Esophagus muscularis mucosa (tissue), 4 donors: Measurements from ENCODE around the gene PNCK. TPM values are rescaled to one million over a fixed set of nuclear protein-coding genes. Genes with fewer than 3 reads are reported as not detected.

Experiments
- DNase-seq: peaks from one replicate; pipeline ENCODE4 v3.0.0-alpha.2; 2017; ENCODE audit errors: extremely low spot score
- H3K27ac ChIP-seq, 4 donors: fragments of 200-600 bp; sonication (generic); replicated peaks in 1 of 4; 1 replicate in 3 of 4; 2 replicates in 1 of 4; pipeline ENCODE4 v1.5.1; 2016 to 2019; ENCODE audit warnings: mild to moderate bottlenecking in 1 of 4
- H3K27me3 ChIP-seq, 4 donors: fragments of 200-600 bp; sonication (generic); one replicate each; pipeline versions ENCODE4 v1.5.1 to v1.6.0; 2016 to 2019
- H3K36me3 ChIP-seq, 4 donors: fragments of 200-600 bp; sonication (generic); one replicate each; pipeline ENCODE4 v1.5.1; 2016 to 2019
- H3K4me1 ChIP-seq, 4 donors: fragments of 200-600 bp; sonication (generic); one replicate each; pipeline ENCODE4 v1.5.1; 2016 to 2019
- H3K4me3 ChIP-seq, 4 donors: fragments of 200-600 bp; sonication (generic); 1 replicate in 2 of 4; 2 replicates in 2 of 4; pipeline ENCODE4 v1.5.1; 2016 to 2019; ENCODE audit warnings: mild to moderate bottlenecking in 4 of 4, moderate library complexity in 1 of 4
- H3K9me3 ChIP-seq, 4 donors: fragments of 200-600 bp; sonication (generic); 1 replicate in 3 of 4; 2 replicates in 1 of 4; pipeline ENCODE4 v1.5.1; 2016 to 2019
- CTCF ChIP-seq, 3 experiments: fragments of 200-600 bp in 2 of 3; fragments of 450-650 bp in 1 of 3; sonication (generic) in 2 of 3; IDR thresholded peaks; one replicate each; pipeline ENCODE4 v1.5.1; 2017 to 2019; ENCODE audit warnings: antibody characterized with exemption in 3 of 3, mild to moderate bottlenecking in 2 of 3, moderate library complexity in 1 of 3
- EP300 ChIP-seq: sonication (generic); formaldehyde crosslinking; IDR thresholded peaks from one replicate; pipeline ENCODE4 v1.6.1; 2017; ENCODE audit warnings: antibody characterized with exemption
- POLR2A ChIP-seq: fragments of 450-650 bp; IDR thresholded peaks from one replicate; pipeline ENCODE4 v1.6.1; 2017; ENCODE audit warnings: antibody characterized with exemption, moderate library complexity, mild to moderate bottlenecking, low read depth
- POLR2AphosphoS5 ChIP-seq, 2 donors: sonication (generic); formaldehyde crosslinking; IDR thresholded peaks; one replicate each; pipeline ENCODE4 v1.6.1; 2017; ENCODE audit warnings: antibody characterized with exemption in 2 of 2
- WGBS: methylation state at CpG from one replicate; pipeline ENCODE4 v1.1.5; 2018; 5-methylcytosine and 5-hydroxymethylcytosine counted together
- intact Hi-C: fragments of 100-400 bp; cut with DNase I; formaldehyde crosslinking; loops from one replicate; pipeline ENCODE4 v1.15.1; 2023
- total RNA-seq, 4 donors: library from RNA; depleted of rRNA; stranded (reverse); fragments of >200 nt; gene quantifications; one replicate each; pipeline versions ENCODE4 v1.1.0 to v1.2.1, GENCODE V29; 2016

Gene PNCK
- total RNA-seq, 4 donors from 2014 or later: 20.5 to 67.8 (median 26.0) TPM

DNA sequence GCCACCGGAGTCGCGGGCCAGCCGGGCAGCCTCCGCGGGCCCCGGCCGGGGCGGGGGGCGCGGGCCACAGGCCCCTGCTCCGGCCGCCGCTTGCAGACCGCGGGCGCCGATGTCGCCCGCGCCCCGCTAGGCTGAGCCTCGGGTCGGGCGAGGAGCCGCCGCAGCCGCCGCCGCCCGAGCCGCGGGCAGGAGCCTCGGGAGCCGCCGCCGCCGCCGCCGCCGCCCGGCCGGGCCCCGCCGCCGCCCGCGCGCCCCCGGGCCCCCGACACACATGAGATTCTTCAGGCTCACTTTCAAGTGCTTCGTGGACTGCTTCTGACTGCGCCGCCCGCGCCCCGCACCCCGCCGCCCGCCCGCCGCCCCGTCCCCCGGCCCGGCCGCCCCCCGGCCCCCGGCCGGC lies 14.5 kb upstream of the PNCK start:
- TF ChIP-seq CTCF (IDR thresholded peaks at IDR 0.05) (no peak), EP300 (no peak), POLR2A (no peak), POLR2AphosphoS5 (IDR thresholded peaks at IDR 0.05) (no peak)
- peak overlapping the region in 2 of 4 donors; percentile 81 to 85 for H3K27ac ChIP-seq
- no CpG with 5 or more reads among the region's 69 CpGs for WGBS
- no peaks in the 10 kb centered on the region for H3K27me3 ChIP-seq
- DNase-seq: no peak
- peaks cover 3 to 35% (median 30%) of the 10 kb centered on the region in 4 donors for H3K4me1 ChIP-seq
- H3K4me3 ChIP-seq: peak overlapping the region in 3 of 4 donors; percentile 45 to 68 (median 61)
- peaks cover 0 to 8% (median 0%) of the 10 kb centered on the region in 4 donors for H3K9me3 ChIP-seq
- intact Hi-C loops: no loop called here
- H3K36me3 ChIP-seq: peaks cover 0 to 6% (median 1%) of the 10 kb centered on the region in 4 donors

GRCh38 chrX:153687121-153688039 lies 13.8 kb upstream of the PNCK start, which contains the start of gene SLC6A8:
Gene SLC6A8 (plus strand): TSS chrX:153687926. CDS start chrX:153688575, 649 bp downstream.
- no peaks in the 10 kb centered on the region for H3K27me3 ChIP-seq
- WGBS: 27% methylated on average over 28 of the region's 66 CpGs
- TF ChIP-seq POLR2A (no peak), CTCF (IDR thresholded peaks at IDR 0.05) (peak; percentile 22 to 43 (median 33)), EP300 (no peak), POLR2AphosphoS5 (IDR thresholded peaks at IDR 0.05) (peak in 1 of 2 donors; percentile 82)
- peaks cover 0 to 8% (median 0%) of the 10 kb centered on the region in 4 donors for H3K9me3 ChIP-seq
- peak within 1 kb of the TSS; percentile 83 to 86 (median 86) for H3K27ac ChIP-seq
- no peaks in the 10 kb centered on the region for H3K36me3 ChIP-seq
- DNase-seq: no peak
- peak within 1 kb of the TSS; percentile 53 to 68 (median 62) for H3K4me3 ChIP-seq
- intact Hi-C loops: no loop called here
- H3K4me1 ChIP-seq: peaks cover 3 to 35% (median 30%) of the 10 kb centered on the region in 4 donors

GRCh38 chrX:153686711-153687110 lies 13.1 kb upstream of the PNCK start:
- DNase-seq: no peak
- Histone ChIP-seq H3K4me1 (peaks cover 3 to 35% (median 29%) of the 10 kb centered on the region in 4 donors), H3K27ac (peak overlapping the region; percentile 72 to 81 (median 78)), H3K27me3 (no peaks in the 10 kb centered on the region), H3K9me3 (peaks cover 0 to 8% (median 0%) of the 10 kb centered on the region in 4 donors), H3K36me3 (no peaks in the 10 kb centered on the region), H3K4me3 (no peak overlapping the region)
- WGBS: 52% methylated on average over 8 of the region's 9 CpGs
- TF ChIP-seq POLR2AphosphoS5 (IDR thresholded peaks at IDR 0.05) (no peak), CTCF (IDR thresholded peaks at IDR 0.05) (no peak), EP300 (no peak), POLR2A (no peak)
- intact Hi-C loops: no loop called here

DNA sequence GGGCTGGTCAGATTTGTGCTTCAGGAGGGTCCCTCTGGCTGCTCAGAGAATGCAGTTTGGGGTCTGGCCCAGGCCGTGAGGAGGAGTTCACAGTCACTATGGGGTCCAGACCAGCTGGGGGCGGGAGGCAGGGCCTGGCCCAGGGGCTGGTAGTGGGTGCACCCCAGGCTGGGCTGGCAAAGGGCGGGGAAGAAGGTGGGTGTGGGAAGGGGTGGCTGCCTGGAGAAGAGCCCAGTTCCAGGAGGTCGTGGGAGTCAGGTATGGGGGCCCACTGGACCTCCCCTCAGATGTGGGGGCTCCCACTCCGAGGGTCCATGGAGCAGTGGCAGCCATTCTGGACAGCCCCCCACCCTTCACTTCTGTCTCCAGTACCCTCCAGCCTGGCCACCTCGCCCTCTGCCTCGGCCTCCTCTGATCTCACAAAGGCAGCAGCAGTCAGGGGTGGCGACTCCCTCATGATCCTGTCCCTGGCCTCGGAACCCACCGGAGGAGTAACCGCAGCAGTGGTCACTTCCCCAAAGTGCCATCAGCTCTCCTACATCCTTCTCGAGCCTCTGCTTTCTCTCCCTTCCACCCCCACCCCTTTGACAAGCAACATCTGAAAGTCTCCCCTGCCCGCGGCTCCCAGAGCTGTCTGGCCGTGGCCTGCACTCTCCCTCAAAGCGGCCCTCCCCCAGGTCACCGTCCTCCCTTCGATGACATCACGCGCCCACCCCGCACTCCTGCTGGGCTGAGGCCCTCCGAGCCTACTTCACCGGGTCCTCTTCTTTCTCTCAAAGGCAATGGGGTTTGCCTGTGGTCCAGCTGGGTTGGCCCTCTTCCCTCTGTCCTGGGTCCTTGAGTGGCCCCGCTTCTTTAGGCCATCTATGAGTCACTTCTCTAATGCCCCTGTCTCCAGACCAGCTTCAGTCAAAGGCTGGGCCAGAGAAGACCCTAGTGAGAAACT lies 12.4 kb upstream of the PNCK start:
- TF ChIP-seq POLR2A (no peak), POLR2AphosphoS5 (IDR thresholded peaks at IDR 0.05) (no peak), CTCF (IDR thresholded peaks at IDR 0.05) (no peak), EP300 (no peak)
- DNase-seq: no peak
- no peaks in the 10 kb centered on the region for H3K27me3 ChIP-seq
- peak overlapping the region in 1 of 4 donors; percentile 80 for H3K27ac ChIP-seq
- no peak overlapping the region for H3K4me3 ChIP-seq
- no peaks in the 10 kb centered on the region for H3K36me3 ChIP-seq
- H3K4me1 ChIP-seq: peaks cover 3 to 29% (median 25%) of the 10 kb centered on the region in 4 donors
- intact Hi-C loops: no loop called here
- WGBS: 81% methylated on average over 19 of the region's 24 CpGs
- H3K9me3 ChIP-seq: peaks cover 0 to 8% (median 0%) of the 10 kb centered on the region in 4 donors
